ENCODE results near the gene S100A1.

S100A1 gene

GRCh38 chr1:153643100-153643499 is 14.9 kb downstream of the S100A1 start:
- H2AK5ac ChIP-seq (ENCODE audit: low read length) = no peak overlapping the region
- no peaks in the 10 kb centered on the region for H3K27me3 ChIP-seq (ENCODE audit: insufficient read depth, low read length)
- no peak overlapping the region for H3K27ac ChIP-seq (ENCODE audit: low read depth, low read length)
- no peak overlapping the region for H3K9ac ChIP-seq (ENCODE audit: low read length)
- H3K79me2 ChIP-seq (ENCODE audit: control insufficient read depth, insufficient read depth, low read length, poor library complexity) = no peaks in the 10 kb centered on the region
- no peaks in the 10 kb centered on the region for H3K9me3 ChIP-seq (ENCODE audit: insufficient read depth, low read depth, low read length)
- H3K18ac ChIP-seq (ENCODE audit: low read length) = no peak overlapping the region
- H3K14ac ChIP-seq (ENCODE audit: low read length) = no peak overlapping the region
- H3K36me3 ChIP-seq (ENCODE audit: control insufficient read depth in 1 of 2, insufficient read depth in 2 of 2, low read length in 2 of 2) = peaks cover 36 to 60% of the 10 kb centered on the region in 2 experiments
- H3K4me2 ChIP-seq (ENCODE audit: low read length) = no peak overlapping the region
- WGBS (ENCODE audit: extremely low coverage, insufficient coverage, insufficient read length) = no CpG with 5 or more reads among the region's 11 CpGs
- H4K8ac ChIP-seq (ENCODE audit: low read depth, low read length) = no peak overlapping the region
- no peak overlapping the region for H2BK120ac ChIP-seq (ENCODE audit: insufficient read depth, low read length, poor library complexity)
- no peak for DNase-seq
- no peaks in the 10 kb centered on the region for H3K79me1 ChIP-seq (ENCODE audit: low read length)
- H2BK12ac ChIP-seq (ENCODE audit: low read length) = no peak overlapping the region
- peaks cover 0 to 2% of the 10 kb centered on the region in 2 experiments for H3K4me1 ChIP-seq (ENCODE audit: control insufficient read depth in 1 of 2, insufficient read depth in 2 of 2, low read length in 2 of 2)
- H3K23ac ChIP-seq (ENCODE audit: low read length) = no peak overlapping the region
- no peak overlapping the region for H3K4me3 ChIP-seq (ENCODE audit: low read depth, low read length)
- no peak overlapping the region for H2AFZ ChIP-seq (ENCODE audit: insufficient read depth, low read length, poor library complexity)
- no peak overlapping the region for H2BK5ac ChIP-seq (ENCODE audit: low read depth, low read length, poor library complexity)
- no peak overlapping the region for H4K91ac ChIP-seq (ENCODE audit: low read depth, low read length)
- H4K12ac ChIP-seq (ENCODE audit: low read depth, low read length) = no peak overlapping the region
- no peak overlapping the region for H3K4ac ChIP-seq (ENCODE audit: low read depth, low read length)

DNA sequence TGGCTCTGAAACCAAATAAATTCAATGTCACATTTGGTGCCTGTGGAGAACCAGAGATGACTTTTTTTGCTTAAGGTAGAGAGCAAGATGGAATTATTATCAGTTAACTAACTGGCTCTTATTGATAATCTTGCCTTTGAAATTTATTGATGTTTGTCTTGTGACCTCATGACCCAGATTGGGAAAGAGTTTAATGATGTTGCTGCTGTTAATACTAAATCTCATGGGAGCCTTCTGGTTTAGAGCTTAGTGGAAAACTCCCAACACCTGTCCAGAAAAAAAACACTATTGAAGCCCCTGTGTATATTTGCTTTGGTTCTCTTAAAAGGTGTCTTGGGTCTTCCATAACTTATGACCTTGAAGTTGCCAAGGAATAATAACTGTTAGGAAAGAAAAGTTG is 15.6 kb downstream of the S100A1 start:
- H3K18ac ChIP-seq (ENCODE audit: low read length) = no peak overlapping the region
- H3K4me3 ChIP-seq (ENCODE audit: low read depth, low read length) = no peak overlapping the region
- no peak overlapping the region for H3K23ac ChIP-seq (ENCODE audit: low read length)
- no peak overlapping the region for H4K12ac ChIP-seq (ENCODE audit: low read depth, low read length)
- no peak overlapping the region for H3K14ac ChIP-seq (ENCODE audit: low read length)
- peaks cover 0 to 2% of the 10 kb centered on the region in 2 experiments for H3K4me1 ChIP-seq (ENCODE audit: control insufficient read depth in 1 of 2, insufficient read depth in 2 of 2, low read length in 2 of 2)
- no peak overlapping the region for H3K4me2 ChIP-seq (ENCODE audit: low read length)
- H3K79me1 ChIP-seq (ENCODE audit: low read length) = no peaks in the 10 kb centered on the region
- no peak overlapping the region for H4K91ac ChIP-seq (ENCODE audit: low read depth, low read length)
- H3K4ac ChIP-seq (ENCODE audit: low read depth, low read length) = no peak overlapping the region
- H2AK5ac ChIP-seq (ENCODE audit: low read length) = no peak overlapping the region
- no peak overlapping the region for H2BK120ac ChIP-seq (ENCODE audit: insufficient read depth, low read length, poor library complexity)
- H3K27ac ChIP-seq (ENCODE audit: low read depth, low read length) = no peak overlapping the region
- no peak overlapping the region for H2AFZ ChIP-seq (ENCODE audit: insufficient read depth, low read length, poor library complexity)
- H4K8ac ChIP-seq (ENCODE audit: low read depth, low read length) = no peak overlapping the region
- H3K27me3 ChIP-seq (ENCODE audit: insufficient read depth, low read length) = no peaks in the 10 kb centered on the region
- H3K36me3 ChIP-seq (ENCODE audit: control insufficient read depth in 1 of 2, insufficient read depth in 2 of 2, low read length in 2 of 2) = peaks cover 31 to 55% of the 10 kb centered on the region in 2 experiments
- H3K9me3 ChIP-seq (ENCODE audit: insufficient read depth, low read depth, low read length) = no peaks in the 10 kb centered on the region
- H3K9ac ChIP-seq (ENCODE audit: low read length) = no peak overlapping the region
- DNase-seq = no peak
- H2BK5ac ChIP-seq (ENCODE audit: low read depth, low read length, poor library complexity) = no peak overlapping the region
- no peaks in the 10 kb centered on the region for H3K79me2 ChIP-seq (ENCODE audit: control insufficient read depth, insufficient read depth, low read length, poor library complexity)
- H2BK12ac ChIP-seq (ENCODE audit: low read length) = no peak overlapping the region

- Histone ChIP-seq H4K91ac (ENCODE audit: low read depth, low read length) (no peak overlapping the region), H2BK12ac (ENCODE audit: low read length) (no peak overlapping the region), H4K8ac (ENCODE audit: low read depth, low read length) (no peak overlapping the region), H3K79me2 (ENCODE audit: control insufficient read depth, insufficient read depth, low read length, poor library complexity) (no peaks in the 10 kb centered on the region), H3K23ac (ENCODE audit: low read length) (no peak overlapping the region), H3K27ac (ENCODE audit: low read depth, low read length) (no peak overlapping the region), H2AFZ (ENCODE audit: insufficient read depth, low read length, poor library complexity) (no peak overlapping the region), H2AK5ac (ENCODE audit: low read length) (no peak overlapping the region), H3K9me3 (ENCODE audit: insufficient read depth, low read depth, low read length) (peaks cover under 1% of the 10 kb centered on the region), H3K4me3 (ENCODE audit: low read depth, low read length) (no peak overlapping the region), H3K36me3 (ENCODE audit: control insufficient read depth in 1 of 2, insufficient read depth in 2 of 2, low read length in 2 of 2) (peaks cover 14 to 30% of the 10 kb centered on the region in 2 experiments), H3K18ac (ENCODE audit: low read length) (no peak overlapping the region), H2BK5ac (ENCODE audit: low read depth, low read length, poor library complexity) (no peak overlapping the region), H3K4me2 (ENCODE audit: low read length) (no peak overlapping the region), H3K4me1 (ENCODE audit: control insufficient read depth in 1 of 2, insufficient read depth in 2 of 2, low read length in 2 of 2) (peaks cover 0 to 2% of the 10 kb centered on the region in 2 experiments), H3K14ac (ENCODE audit: low read length) (no peak overlapping the region), H3K9ac (ENCODE audit: low read length) (no peak overlapping the region), H3K27me3 (ENCODE audit: insufficient read depth, low read length) (no peaks in the 10 kb centered on the region), H4K12ac (ENCODE audit: low read depth, low read length) (no peak overlapping the region), H3K79me1 (ENCODE audit: low read length) (no peaks in the 10 kb centered on the region), H3K4ac (ENCODE audit: low read depth, low read length) (no peak overlapping the region), H2BK120ac (ENCODE audit: insufficient read depth, low read length, poor library complexity) (no peak overlapping the region)
- DNase-seq = no peak
- WGBS (ENCODE audit: extremely low coverage, insufficient coverage, insufficient read length) = no CpG with 5 or more reads among the region's 5 CpGs
Observed at GRCh38 chr1:153646672-153647345, 18.6 kb downstream of the S100A1 start.

DNA sequence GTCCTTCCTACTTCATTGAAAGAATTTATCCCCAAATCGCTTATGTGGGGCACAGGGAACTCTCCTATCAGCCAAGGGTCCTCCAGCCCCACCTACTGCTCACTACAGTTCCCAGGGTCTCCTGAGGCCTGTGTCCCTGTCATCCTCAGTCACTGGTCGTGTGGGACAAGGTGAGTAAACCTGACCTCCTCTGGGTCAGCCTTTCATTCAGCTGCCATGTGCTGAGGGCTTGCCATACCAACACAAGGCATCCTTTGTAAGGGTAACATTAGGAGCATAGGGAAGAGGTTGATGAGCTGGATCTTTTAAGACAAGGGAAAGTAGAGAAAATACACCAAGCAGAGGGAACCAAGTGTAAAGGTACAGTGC is 19.1 kb downstream of the S100A1 start:
- DNase-seq = no peak
- H3K23ac ChIP-seq (ENCODE audit: low read length) = no peak overlapping the region
- H3K4me2 ChIP-seq (ENCODE audit: low read length) = no peak overlapping the region
- no peak overlapping the region for H3K4ac ChIP-seq (ENCODE audit: low read depth, low read length)
- no peak overlapping the region for H3K14ac ChIP-seq (ENCODE audit: low read length)
- no peak overlapping the region for H2BK12ac ChIP-seq (ENCODE audit: low read length)
- H2AK5ac ChIP-seq (ENCODE audit: low read length) = no peak overlapping the region
- H3K27ac ChIP-seq (ENCODE audit: low read depth, low read length) = no peak overlapping the region
- peaks cover 1% of the 10 kb centered on the region for H3K9me3 ChIP-seq (ENCODE audit: insufficient read depth, low read depth, low read length)
- no peak overlapping the region for H2BK120ac ChIP-seq (ENCODE audit: insufficient read depth, low read length, poor library complexity)
- no peaks in the 10 kb centered on the region for H3K79me1 ChIP-seq (ENCODE audit: low read length)
- no peak overlapping the region for H2BK5ac ChIP-seq (ENCODE audit: low read depth, low read length, poor library complexity)
- no peak overlapping the region for H3K4me3 ChIP-seq (ENCODE audit: low read depth, low read length)
- no peak overlapping the region for H4K12ac ChIP-seq (ENCODE audit: low read depth, low read length)
- no peaks in the 10 kb centered on the region for H3K27me3 ChIP-seq (ENCODE audit: insufficient read depth, low read length)
- H3K18ac ChIP-seq (ENCODE audit: low read length) = no peak overlapping the region
- no peaks in the 10 kb centered on the region for H3K79me2 ChIP-seq (ENCODE audit: control insufficient read depth, insufficient read depth, low read length, poor library complexity)
- no CpG with 5 or more reads among the region's 2 CpGs for WGBS (ENCODE audit: extremely low coverage, insufficient coverage, insufficient read length)
- H2AFZ ChIP-seq (ENCODE audit: insufficient read depth, low read length, poor library complexity) = no peak overlapping the region
- no peak overlapping the region for H3K9ac ChIP-seq (ENCODE audit: low read length)
- peaks cover 10 to 25% of the 10 kb centered on the region in 2 experiments for H3K36me3 ChIP-seq (ENCODE audit: control insufficient read depth in 1 of 2, insufficient read depth in 2 of 2, low read length in 2 of 2)
- no peak overlapping the region for H4K91ac ChIP-seq (ENCODE audit: low read depth, low read length)
- peaks cover 0 to 2% of the 10 kb centered on the region in 2 experiments for H3K4me1 ChIP-seq (ENCODE audit: control insufficient read depth in 1 of 2, insufficient read depth in 2 of 2, low read length in 2 of 2)
- H4K8ac ChIP-seq (ENCODE audit: low read depth, low read length) = no peak overlapping the region

Measured in trophoblast cell (in vitro differentiated cells and primary cell).